Thymus (tissue), 11 donors: ENCODE data around the gene PCDHGA5. TPM values are rescaled to one million over a fixed set of nuclear protein-coding genes. Genes with fewer than 3 reads are reported as not detected.
A peak's percentile ranks its signal among the peaks of the same experiment; 100 is the strongest.
"Not testable (repeated sequence)": the region's sequence is repeated elsewhere in the genome, so short reads cannot be mapped to it uniquely, and the experiment has no call there.

Experiments used
- DNase-seq, 9 donors: peaks; one replicate each; pipeline ENCODE4 v3.0.0-alpha.2; 2013; ENCODE audit warnings: low spot score in 9 of 9, low read depth in 6 of 9, missing footprints in 1 of 9
- H3K27ac ChIP-seq, 2 donors: one replicate each; pipeline ENCODE4 v1.5.1; 2013; ENCODE audit warnings: control low read depth in 1 of 2, low read depth in 1 of 2, low read length in 1 of 2, mild to moderate bottlenecking in 1 of 2, moderate library complexity in 1 of 2
- H3K27me3 ChIP-seq, 2 donors: one replicate each; pipeline ENCODE4 v1.5.1; 2013; ENCODE audit warnings: low read length in 1 of 2; ENCODE audit not compliant: control insufficient read depth in 2 of 2, insufficient read depth in 1 of 2
- H3K36me3 ChIP-seq, 2 donors: one replicate each; pipeline ENCODE4 v1.5.1; 2013; ENCODE audit warnings: low read length in 1 of 2, mild to moderate bottlenecking in 1 of 2, moderate library complexity in 1 of 2; ENCODE audit not compliant: control insufficient read depth in 2 of 2, insufficient read depth in 2 of 2
- H3K4me1 ChIP-seq, 2 donors: one replicate each; pipeline ENCODE4 v1.5.1; 2013; ENCODE audit warnings: low read length in 2 of 2; ENCODE audit not compliant: control insufficient read depth in 2 of 2, insufficient read depth in 2 of 2
- H3K4me3 ChIP-seq, 2 donors: one replicate each; pipeline ENCODE4 v1.5.1; 2013; ENCODE audit warnings: low read length in 2 of 2, control low read depth in 1 of 2, mild to moderate bottlenecking in 1 of 2
- H3K9me3 ChIP-seq, 2 donors: one replicate each; pipeline ENCODE4 v1.5.1; 2013; ENCODE audit warnings: low read length in 1 of 2, mild to moderate bottlenecking in 1 of 2; ENCODE audit not compliant: control insufficient read depth in 2 of 2, insufficient read depth in 1 of 2
- WGBS: extraction: QIAGEN DNeasy Blood & Tissue Kit; methylation state at CpG from one replicate; pipeline ENCODE4 v1.1.7; 2013; 5-methylcytosine and 5-hydroxymethylcytosine counted together
- polyA plus RNA-seq: library from polyadenylated mRNA; stranded (reverse); fragments of 200-250 nt; gene quantifications from one replicate; pipeline ENCODE4 v1.2.3, GENCODE V29; 2013
- total RNA-seq: library from RNA; stranded (reverse); fragments of 120-200 nt; gene quantifications from one replicate; pipeline ENCODE4 v1.2.4, GENCODE V29; 2013
- donor health status: healthy.

PCDHGA5 gene
- total and polyA plus RNA-seq, 2 donors = 0.18 to 0.19 TPM

GRCh38 chr5:141346017-141346416, 17.9 kb upstream of the PCDHGA5 start:
- H3K4me3 ChIP-seq, H3K36me3 ChIP-seq, DNase-seq, H3K4me1 ChIP-seq, H3K27ac ChIP-seq: not testable (repeated sequence)
- WGBS = 54% methylated on average over 24 of the region's 35 CpGs
- Histone ChIP-seq H3K27me3 (peaks cover 0 to 24% of the 10 kb centered on the region in 2 donors), H3K9me3 (peaks cover 11 to 30% of the 10 kb centered on the region in 2 donors)

GRCh38 chr5:141349917-141350619, 13.9 kb upstream of the PCDHGA5 start, which contains the start of gene PCDHGB1:
Gene PCDHGB1, plus strand, starts transcription at chr5:141350099. Its CDS starts 162 bp downstream, at chr5:141350261.
- H3K27ac ChIP-seq = no peak within 1 kb of the TSS
- H3K4me1 ChIP-seq = no peaks in the 10 kb centered on the region
- peaks cover 0 to 32% of the 10 kb centered on the region in 2 donors for H3K27me3 ChIP-seq
- no peak within 1 kb of the TSS for H3K4me3 ChIP-seq
- WGBS = 34% methylated on average over 29 of the region's 29 CpGs
- no peaks in the 10 kb centered on the region for H3K36me3 ChIP-seq
- H3K9me3 ChIP-seq = peaks cover 4 to 26% of the 10 kb centered on the region in 2 donors
- peak in 2 of 9 donors; percentile 18 to 43 for DNase-seq

- Histone ChIP-seq H3K27me3 (peaks cover 0 to 38% of the 10 kb centered on the region in 2 donors), H3K9me3 (peaks cover 6 to 32% of the 10 kb centered on the region in 2 donors), H3K4me3 (no peak overlapping the region), H3K4me1 (no peaks in the 10 kb centered on the region), H3K36me3 (no peaks in the 10 kb centered on the region), H3K27ac (no peak overlapping the region)
- 49% methylated on average over 32 of the region's 36 CpGs for WGBS
- no peak for DNase-seq
These were observed 12.4 kb upstream of the PCDHGA5 start for GRCh38 chr5:141351591-141351990.

- Histone ChIP-seq H3K36me3 (no peaks in the 10 kb centered on the region), H3K27me3 (peaks cover under 1 to 47% of the 10 kb centered on the region in 2 donors), H3K4me1 (peaks cover 0 to 2% of the 10 kb centered on the region in 2 donors), H3K4me3 (no peak within 1 kb of the TSS), H3K27ac (no peak within 1 kb of the TSS), H3K9me3 (peaks cover 9 to 39% of the 10 kb centered on the region in 2 donors)
- DNase-seq = peak in 1 of 9 donors; percentile 4
- WGBS = 22% methylated on average over 29 of the region's 29 CpGs
These were observed 9.0 kb upstream of the PCDHGA5 start, which contains the start of gene PCDHGA4 for GRCh38 chr5:141354900-141355469. Gene PCDHGA4, plus strand, starts transcription at chr5:141355021. Its CDS starts 87 bp downstream, at chr5:141355108.

GRCh38 chr5:141355641-141356040, 8.3 kb upstream of the PCDHGA5 start:
- no peaks in the 10 kb centered on the region for H3K36me3 ChIP-seq
- H3K4me3 ChIP-seq = no peak overlapping the region
- WGBS = 59% methylated on average over 24 of the region's 24 CpGs
- no peak for DNase-seq
- no peak overlapping the region for H3K27ac ChIP-seq
- peaks cover 11 to 37% of the 10 kb centered on the region in 2 donors for H3K9me3 ChIP-seq
- peaks cover 3 to 48% of the 10 kb centered on the region in 2 donors for H3K27me3 ChIP-seq
- H3K4me1 ChIP-seq = peaks cover 0 to 3% of the 10 kb centered on the region in 2 donors

GRCh38 chr5:141356133-141356532, 7.8 kb upstream of the PCDHGA5 start:
- DNase-seq = no peak
- 70% methylated on average over 5 of the region's 5 CpGs for WGBS
- H3K27me3 ChIP-seq = peaks cover 3 to 48% of the 10 kb centered on the region in 2 donors
- H3K9me3 ChIP-seq = peaks cover 11 to 34% of the 10 kb centered on the region in 2 donors
- H3K27ac ChIP-seq = no peak overlapping the region
- H3K4me3 ChIP-seq = no peak overlapping the region
- H3K36me3 ChIP-seq = no peaks in the 10 kb centered on the region
- H3K4me1 ChIP-seq = peaks cover 0 to 3% of the 10 kb centered on the region in 2 donors

GRCh38 chr5:141356950-141357349, 7.0 kb upstream of the PCDHGA5 start:
- H3K9me3 ChIP-seq = peaks cover 16 to 41% of the 10 kb centered on the region in 2 donors

GRCh38 chr5:141359790-141360426, 4.1 kb upstream of the PCDHGA5 start, which contains the start of gene PCDHGB2:
Gene PCDHGB2, plus strand, starts transcription at chr5:141359994. Its CDS starts 142 bp downstream, at chr5:141360136.
- H3K36me3 ChIP-seq = no peaks in the 10 kb centered on the region
- 24% methylated on average over 24 of the region's 24 CpGs for WGBS
- peak in 4 of 9 donors; percentile 8 to 52 (median 20) for DNase-seq
- H3K4me1 ChIP-seq = peaks cover 0 to 3% of the 10 kb centered on the region in 2 donors
- peaks cover 27 to 44% of the 10 kb centered on the region in 2 donors for H3K9me3 ChIP-seq
- H3K27ac ChIP-seq = no peak within 1 kb of the TSS
- peaks cover 13 to 62% of the 10 kb centered on the region in 2 donors for H3K27me3 ChIP-seq
- peak within 1 kb of the TSS; percentile 28 to 38 for H3K4me3 ChIP-seq

More at GRCh38 chr5:141356950-141357349, 7.0 kb upstream of the PCDHGA5 start:
- Histone ChIP-seq H3K4me1 (peaks cover 0 to 3% of the 10 kb centered on the region in 2 donors), H3K27ac (no peak overlapping the region), H3K27me3 (peaks cover 3 to 49% of the 10 kb centered on the region in 2 donors), H3K36me3 (no peaks in the 10 kb centered on the region), H3K4me3 (no peak overlapping the region)
- WGBS = 58% methylated on average over 19 of the region's 19 CpGs
- DNase-seq = no peak
